ENCODE data around the gene RRBP1.

Gene RRBP1

GRCh38 chr20:17635332-17636244 is 46.5 kb downstream of the RRBP1 start:
- TF ChIP-seq CTCF (IDR thresholded peaks at IDR 0.05; ENCODE audit: insufficient read depth, low read depth, low read length, missing control alignments): no peak
- no peak overlapping the region for H3K4me3 ChIP-seq (ENCODE audit: low read length)
- no peak for DNase-seq (ENCODE audit: low read depth)

DNA sequence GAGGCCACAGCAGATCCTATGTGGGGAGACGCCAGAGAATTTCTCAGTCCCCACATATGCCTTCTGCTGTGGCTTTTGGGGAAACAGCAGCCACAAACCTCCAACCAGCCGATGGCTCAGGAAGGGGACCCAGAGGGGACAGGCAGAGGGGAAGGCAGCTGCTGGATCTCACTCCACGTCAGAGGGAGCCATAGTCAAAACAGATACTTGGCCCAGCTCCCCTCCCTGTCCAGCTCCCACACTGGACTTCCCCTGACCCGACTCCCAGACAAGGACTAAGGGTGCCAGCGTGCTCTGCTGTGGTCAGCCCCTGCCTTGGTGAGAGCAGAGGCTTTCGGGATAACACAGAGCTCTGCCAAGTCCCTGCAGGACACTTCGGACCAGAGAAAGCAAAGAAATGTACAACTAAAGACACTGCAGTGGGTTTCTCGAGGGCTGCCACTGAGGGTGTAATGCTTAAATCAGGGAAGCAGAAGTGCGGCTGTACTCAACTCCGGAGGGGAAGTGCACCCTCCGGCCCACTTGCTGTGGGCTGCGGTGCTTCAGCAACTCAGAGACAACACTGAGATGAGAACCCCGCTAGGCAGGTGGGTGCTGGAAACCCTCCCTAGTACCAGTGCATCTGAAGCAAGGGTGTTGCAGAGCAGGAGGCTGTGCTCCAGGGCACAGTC is 47.2 kb downstream of the RRBP1 start:
- TF ChIP-seq CTCF (IDR thresholded peaks at IDR 0.05; ENCODE audit: insufficient read depth, low read depth, low read length, missing control alignments): no peak
- H3K4me3 ChIP-seq (ENCODE audit: low read length): no peak overlapping the region
- no peak for DNase-seq (ENCODE audit: low read depth)

GRCh38 chr20:17633850-17634500 is 48.1 kb downstream of the RRBP1 start:
- H3K4me3 ChIP-seq (ENCODE audit: low read length): no peak overlapping the region
- DNase-seq (ENCODE audit: low read depth): no peak
- no peak for TF ChIP-seq CTCF (IDR thresholded peaks at IDR 0.05; ENCODE audit: insufficient read depth, low read depth, low read length, missing control alignments)

- DNase-seq (ENCODE audit: low read depth): no peak
- TF ChIP-seq CTCF (IDR thresholded peaks at IDR 0.05; ENCODE audit: insufficient read depth, low read depth, low read length, missing control alignments): no peak
- no peak overlapping the region for H3K4me3 ChIP-seq (ENCODE audit: low read length)
Measured at GRCh38 chr20:17633221-17633849, 48.7 kb downstream of the RRBP1 start.

GRCh38 chr20:17631576-17632319 is 50.3 kb downstream of the RRBP1 start:
- H3K4me3 ChIP-seq (ENCODE audit: low read length): no peak overlapping the region
- no peak for DNase-seq (ENCODE audit: low read depth)
- no peak for TF ChIP-seq CTCF (IDR thresholded peaks at IDR 0.05; ENCODE audit: insufficient read depth, low read depth, low read length, missing control alignments)

GRCh38 chr20:17630806-17631195 is 51.2 kb downstream of the RRBP1 start:
- DNase-seq (ENCODE audit: low read depth): no peak
- H3K4me3 ChIP-seq (ENCODE audit: low read length): no peak overlapping the region
- TF ChIP-seq CTCF (IDR thresholded peaks at IDR 0.05; ENCODE audit: insufficient read depth, low read depth, low read length, missing control alignments): no peak
